HEK293 (cell line): ENCODE data around the gene MRPL32.

Experiments
- CTCF ChIP-seq: fragments of 450-650 bp; formaldehyde crosslinking; IDR thresholded peaks from 2 replicates; pipeline ENCODE4 v1.5.1; 2016; ENCODE audit warnings: missing biosample characterization, missing genetic modification characterization
- ZFP69B ChIP-seq: fragments of 450-650 bp; formaldehyde crosslinking; IDR thresholded peaks from 2 replicates; pipeline ENCODE4 v1.5.1; 2016; ENCODE audit warnings: missing biosample characterization, missing genetic modification characterization

DNA sequence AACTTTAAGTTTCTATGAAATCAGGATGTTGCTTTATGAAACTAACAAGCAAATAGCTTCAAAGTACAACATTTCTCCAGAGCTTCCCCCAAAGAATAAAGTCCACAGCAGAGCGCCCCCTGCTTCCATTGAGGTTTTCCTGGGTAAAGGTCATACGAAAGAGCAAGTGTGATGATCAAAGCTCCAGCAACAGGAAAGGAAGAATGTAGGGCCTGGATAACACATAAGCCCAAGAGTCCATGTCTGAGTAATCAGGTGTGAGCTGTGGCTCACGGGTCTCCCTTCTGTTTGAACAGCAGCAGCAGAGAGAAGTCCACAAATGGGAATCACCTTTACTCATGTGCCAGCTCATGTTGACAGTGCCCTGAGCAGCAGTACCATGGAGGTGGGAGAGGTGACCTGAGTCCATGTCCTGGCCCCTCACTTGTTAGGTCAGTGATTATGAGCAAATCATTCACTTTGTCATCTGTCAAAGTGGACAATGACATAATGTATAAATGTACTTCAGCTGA lies 50.5 kb downstream of the MRPL32 start:
- no peak for TF ChIP-seq CTCF (tag by site-specific recombination)
- no peak for TF ChIP-seq ZFP69B
